Chondrocyte (in vitro differentiated cells): Measurements from ENCODE around the gene SLC66A2. TPM values are rescaled to one million over a fixed set of nuclear protein-coding genes. Genes with fewer than 3 reads are reported as not detected.

Experiments used
- DNase-seq: peaks from one replicate; pipeline ENCODE4 v3.0.0; 2021; ENCODE audit warnings: mixed read lengths, low spot score
- H3K27ac Mint-ChIP-seq: one replicate; pipeline ENCODE4 v1.8.0; 2021; ENCODE audit warnings: mild to moderate bottlenecking, moderate library complexity, mixed read lengths; ENCODE audit not compliant: unreplicated experiment
- H3K27me3 Mint-ChIP-seq: 2 replicates; pipeline ENCODE4 v1.8.0; 2021; ENCODE audit warnings: low read depth, mixed read lengths
- H3K36me3 Mint-ChIP-seq: 2 replicates; pipeline ENCODE4 v1.8.0; 2021; ENCODE audit warnings: low read depth, mixed read lengths
- H3K4me1 Mint-ChIP-seq: 2 replicates; pipeline ENCODE4 v1.8.0; 2021; ENCODE audit warnings: low read depth, mild to moderate bottlenecking, mixed read lengths
- H3K4me3 Mint-ChIP-seq: one replicate; pipeline ENCODE4 v1.8.0; 2021; ENCODE audit warnings: mild to moderate bottlenecking, moderate library complexity, mixed read lengths; ENCODE audit not compliant: unreplicated experiment
- H3K9me3 Mint-ChIP-seq: 2 replicates; pipeline ENCODE4 v1.8.0; 2021; ENCODE audit warnings: low read depth, mixed read lengths
- CTCF ChIP-seq: fragments of 200-600 bp; sonication (generic); IDR thresholded peaks from 2 replicates; pipeline ENCODE4 v1.5.0; 2021; ENCODE audit warnings: antibody characterized with exemption, mild to moderate bottlenecking, moderate library complexity
- total RNA-seq: library from RNA; stranded (reverse); gene quantifications from 3 replicates; pipeline ENCODE4 v1.2.1, GENCODE V29; 2021

SLC66A2 gene
- total RNA-seq, 1 donor from 2014 or later, result 27.6 TPM

DNA sequence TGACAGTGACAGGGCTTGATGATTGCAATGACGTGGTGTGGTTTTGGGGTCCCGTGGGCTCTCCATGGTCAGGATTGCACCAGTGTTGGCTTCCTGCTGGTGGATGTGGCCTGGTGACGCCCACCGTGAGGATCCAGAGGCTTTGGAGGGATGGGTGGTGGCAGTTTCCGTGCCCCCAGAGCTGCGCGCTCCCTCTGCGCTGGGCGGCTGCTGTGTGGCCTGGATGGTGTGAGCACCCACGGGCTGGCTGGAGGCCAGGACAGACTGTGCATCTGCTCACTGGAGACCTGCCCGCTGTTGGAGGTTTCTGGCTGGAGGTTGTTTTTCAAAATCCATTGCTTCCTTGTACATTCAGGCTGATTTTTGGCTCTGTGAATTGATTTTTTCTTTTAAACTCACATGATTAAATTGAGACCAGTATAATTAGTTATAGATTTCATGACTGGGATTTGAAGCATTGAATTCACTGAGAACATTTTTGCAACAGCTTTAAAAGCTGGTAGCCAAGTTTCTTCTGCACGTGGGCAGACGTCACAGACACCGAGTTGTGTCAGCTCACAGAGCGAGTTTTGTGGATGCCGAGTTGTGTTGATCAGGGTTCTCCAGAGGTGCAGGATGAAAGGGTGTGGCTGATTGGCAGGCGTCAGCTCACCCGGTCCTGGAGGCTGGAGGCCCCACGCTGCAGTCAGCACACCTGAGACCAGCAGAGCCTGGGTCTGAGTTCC, 81.0 kb downstream of the SLC66A2 start:
- H3K9me3 Mint-ChIP-seq, result no peaks in the 10 kb centered on the region
- H3K4me3 Mint-ChIP-seq, result no peak overlapping the region
- H3K36me3 Mint-ChIP-seq, result no peaks in the 10 kb centered on the region
- no peaks in the 10 kb centered on the region for H3K4me1 Mint-ChIP-seq
- no peak for TF ChIP-seq CTCF
- peaks cover 9% of the 10 kb centered on the region for H3K27me3 Mint-ChIP-seq
- no peak overlapping the region for H3K27ac Mint-ChIP-seq
- DNase-seq, result no peak

- Mint-ChIP-seq H3K4me3 (no peak overlapping the region), H3K36me3 (no peaks in the 10 kb centered on the region), H3K4me1 (no peaks in the 10 kb centered on the region), H3K27me3 (peaks cover 6% of the 10 kb centered on the region), H3K9me3 (no peaks in the 10 kb centered on the region), H3K27ac (no peak overlapping the region)
- TF ChIP-seq CTCF, result no peak
- no peak for DNase-seq
Measured at GRCh38 chr18:79869591-79870300, 81.7 kb downstream of the SLC66A2 start.

- Mint-ChIP-seq H3K9me3 (no peaks in the 10 kb centered on the region), H3K4me3 (no peak overlapping the region), H3K4me1 (no peaks in the 10 kb centered on the region), H3K27ac (no peak overlapping the region), H3K27me3 (peaks cover 2% of the 10 kb centered on the region), H3K36me3 (no peaks in the 10 kb centered on the region)
- no peak for TF ChIP-seq CTCF
- DNase-seq, result no peak
Measured at GRCh38 chr18:79868811-79869541, 82.5 kb downstream of the SLC66A2 start.

DNA sequence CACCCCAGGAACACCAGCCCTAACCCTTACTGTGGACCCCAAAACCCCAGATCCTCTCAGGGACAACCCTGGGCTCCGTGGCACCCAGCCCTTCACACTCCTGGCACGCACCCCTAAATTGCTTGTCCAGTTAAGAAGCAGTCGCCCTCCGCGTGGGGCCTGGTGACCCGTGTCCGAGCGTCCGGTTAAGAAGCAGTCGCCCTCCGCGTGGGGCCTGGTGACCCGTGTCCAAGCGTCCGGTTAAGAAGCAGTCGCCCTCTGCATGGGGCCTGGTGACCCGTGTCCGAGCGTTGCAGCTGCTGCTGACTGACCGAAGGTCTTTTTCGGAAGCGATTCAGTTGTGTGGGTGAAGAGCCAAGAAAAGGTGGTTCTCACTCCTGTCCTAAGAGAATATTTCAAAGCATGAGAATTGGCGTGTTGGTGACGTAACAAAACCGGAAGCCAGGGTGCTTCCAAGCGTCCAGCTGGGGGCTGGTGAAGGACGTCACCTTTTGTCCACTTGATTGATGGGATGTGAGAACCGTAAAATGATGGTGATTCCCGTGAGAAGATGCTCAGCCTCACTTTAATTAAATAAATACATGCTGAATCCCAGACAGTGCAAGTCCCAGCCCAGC, 83.2 kb downstream of the SLC66A2 start:
- no peak for TF ChIP-seq CTCF
- no peak overlapping the region for H3K27ac Mint-ChIP-seq
- peaks cover 2% of the 10 kb centered on the region for H3K27me3 Mint-ChIP-seq
- H3K36me3 Mint-ChIP-seq, result no peaks in the 10 kb centered on the region
- no peaks in the 10 kb centered on the region for H3K4me1 Mint-ChIP-seq
- no peaks in the 10 kb centered on the region for H3K9me3 Mint-ChIP-seq
- no peak overlapping the region for H3K4me3 Mint-ChIP-seq
- DNase-seq, result no peak

DNA sequence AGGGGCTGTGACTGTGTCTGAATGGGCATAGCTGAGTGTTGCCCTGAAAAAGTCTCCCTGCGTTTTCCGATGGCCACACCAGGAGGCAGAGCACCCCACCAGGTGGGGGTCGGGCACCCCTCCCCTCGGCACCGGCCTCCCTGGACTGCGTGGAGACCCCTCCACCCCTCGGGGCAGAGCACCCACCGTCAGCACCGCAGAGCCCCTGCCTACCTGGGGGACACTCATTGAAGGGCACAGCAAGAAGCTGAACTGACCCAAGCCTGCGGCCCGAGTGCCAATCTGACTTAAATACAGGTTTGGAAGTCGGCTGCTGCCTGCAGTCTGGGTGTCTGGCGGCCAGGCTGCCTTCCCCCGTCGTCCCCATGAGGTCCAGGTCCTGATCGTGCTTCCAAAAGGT, 83.8 kb downstream of the SLC66A2 start:
- no peak for TF ChIP-seq CTCF
- Mint-ChIP-seq H3K4me1 (no peaks in the 10 kb centered on the region), H3K36me3 (no peaks in the 10 kb centered on the region), H3K9me3 (no peaks in the 10 kb centered on the region), H3K27me3 (peaks cover 3% of the 10 kb centered on the region), H3K4me3 (no peak overlapping the region), H3K27ac (no peak overlapping the region)
- no peak for DNase-seq
